Activated CD8-positive, alpha-beta T cell treated with anti-CD3 and anti-CD28 coated beads for 36 hours (primary cell): ENCODE measurements around the gene EDN3. TPM values are rescaled to one million over a fixed set of nuclear protein-coding genes. Genes with fewer than 3 reads are reported as not detected.

Experiments
- ATAC-seq: fragments of 200-7000 bp; cut with Tn5 transposase; one replicate; pipeline ENCODE4 v1.10.0; 2021; ENCODE audit warnings: mild to moderate bottlenecking, moderate library complexity
- CTCF ChIA-PET: fragments of 350-600 bp; sonication (Branson Sonifier 250); formaldehyde crosslinking; loops from one replicate; lab custom pipeline; 2021; ENCODE audit warnings: antibody characterized with exemption; lab: Charles Lee
- POLR2A ChIA-PET: fragments of 350-600 bp; sonication (Branson Sonifier 250); formaldehyde crosslinking; loops from one replicate; lab custom pipeline; 2021; ENCODE audit warnings: antibody characterized with exemption; lab: Charles Lee
- DNase-seq: peaks from one replicate; pipeline ENCODE4 v3.0.0-alpha.2; 2020
- H3K27ac Mint-ChIP-seq: one replicate; pipeline ENCODE4 v1.8.0; 2021; ENCODE audit warnings: mild to moderate bottlenecking, mixed read lengths
- H3K27me3 Mint-ChIP-seq: one replicate; pipeline ENCODE4 v1.8.0; 2021; ENCODE audit warnings: mixed read lengths
- H3K36me3 Mint-ChIP-seq: one replicate; pipeline ENCODE4 v1.8.0; 2021; ENCODE audit warnings: low read depth, mixed read lengths
- H3K4me1 Mint-ChIP-seq: one replicate; pipeline ENCODE4 v1.8.0; 2021; ENCODE audit warnings: low read depth, mixed read lengths
- H3K4me3 Mint-ChIP-seq: one replicate; pipeline ENCODE4 v1.8.0; 2021; ENCODE audit warnings: mild to moderate bottlenecking, moderate library complexity, mixed read lengths
- H3K9me3 Mint-ChIP-seq: one replicate; pipeline ENCODE4 v1.8.0; 2021; ENCODE audit warnings: mixed read lengths
- intact Hi-C: fragments of 100-400 bp; cut with micrococcal nuclease; formaldehyde crosslinking; loops from one replicate; pipeline ENCODE4 v1.10.0; 2022
- total RNA-seq, 2 experiments: library from RNA; stranded (reverse); gene quantifications; one replicate each; pipeline ENCODE4 v1.2.3, GENCODE V29; 2021
- TF ChIP-seq, protein P1 (sequence below): fragments of 200-600 bp; IDR thresholded peaks from one replicate; pipeline ENCODE4 v1.8.0; 2022; ENCODE audit warnings: antibody characterized with exemption, mild to moderate bottlenecking

Gene EDN3
- total RNA-seq, 2 experiments from 2014 or later, result 0.09 TPM; not detected in 1

DNA sequence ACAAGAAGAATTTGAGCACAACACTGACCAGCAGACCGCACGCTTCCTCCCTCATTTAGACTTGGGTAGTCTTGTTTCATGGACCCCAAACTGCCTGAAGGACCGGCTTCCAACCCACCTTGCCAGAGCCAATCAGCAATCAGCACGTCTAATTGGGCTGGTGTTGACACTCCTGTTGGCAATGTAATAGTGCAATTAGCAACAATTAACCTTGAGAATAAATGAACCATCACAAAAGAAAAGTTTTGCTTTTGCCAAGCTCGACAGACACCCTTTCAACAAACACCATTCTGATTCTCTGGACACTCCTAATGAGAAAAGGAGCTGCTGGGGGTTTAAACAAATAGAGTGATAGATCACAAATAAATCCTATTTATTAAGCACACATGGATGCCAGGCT, 61.0 kb downstream of the EDN3 start:
- Mint-ChIP-seq H3K27me3 (no peaks in the 10 kb centered on the region), H3K4me1 (no peaks in the 10 kb centered on the region), H3K36me3 (no peaks in the 10 kb centered on the region), H3K9me3 (no peaks in the 10 kb centered on the region), H3K4me3 (no peak overlapping the region), H3K27ac (no peak overlapping the region)
- DNase-seq (no peak), ATAC-seq (no peak)
- POLR2A ChIA-PET, result no interaction called here
- intact Hi-C loops, result no loop called here
- TF ChIP-seq, protein P1, sequence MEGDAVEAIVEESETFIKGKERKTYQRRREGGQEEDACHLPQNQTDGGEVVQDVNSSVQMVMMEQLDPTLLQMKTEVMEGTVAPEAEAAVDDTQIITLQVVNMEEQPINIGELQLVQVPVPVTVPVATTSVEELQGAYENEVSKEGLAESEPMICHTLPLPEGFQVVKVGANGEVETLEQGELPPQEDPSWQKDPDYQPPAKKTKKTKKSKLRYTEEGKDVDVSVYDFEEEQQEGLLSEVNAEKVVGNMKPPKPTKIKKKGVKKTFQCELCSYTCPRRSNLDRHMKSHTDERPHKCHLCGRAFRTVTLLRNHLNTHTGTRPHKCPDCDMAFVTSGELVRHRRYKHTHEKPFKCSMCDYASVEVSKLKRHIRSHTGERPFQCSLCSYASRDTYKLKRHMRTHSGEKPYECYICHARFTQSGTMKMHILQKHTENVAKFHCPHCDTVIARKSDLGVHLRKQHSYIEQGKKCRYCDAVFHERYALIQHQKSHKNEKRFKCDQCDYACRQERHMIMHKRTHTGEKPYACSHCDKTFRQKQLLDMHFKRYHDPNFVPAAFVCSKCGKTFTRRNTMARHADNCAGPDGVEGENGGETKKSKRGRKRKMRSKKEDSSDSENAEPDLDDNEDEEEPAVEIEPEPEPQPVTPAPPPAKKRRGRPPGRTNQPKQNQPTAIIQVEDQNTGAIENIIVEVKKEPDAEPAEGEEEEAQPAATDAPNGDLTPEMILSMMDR, result no peak
- CTCF ChIA-PET, result interaction anchor here (1.1 to 1.3 kb wide), 2 partner anchors 14 to 135 kb away, joined by 3 to 4 read pairs; no protein-coding TSS in a partner anchor

DNA sequence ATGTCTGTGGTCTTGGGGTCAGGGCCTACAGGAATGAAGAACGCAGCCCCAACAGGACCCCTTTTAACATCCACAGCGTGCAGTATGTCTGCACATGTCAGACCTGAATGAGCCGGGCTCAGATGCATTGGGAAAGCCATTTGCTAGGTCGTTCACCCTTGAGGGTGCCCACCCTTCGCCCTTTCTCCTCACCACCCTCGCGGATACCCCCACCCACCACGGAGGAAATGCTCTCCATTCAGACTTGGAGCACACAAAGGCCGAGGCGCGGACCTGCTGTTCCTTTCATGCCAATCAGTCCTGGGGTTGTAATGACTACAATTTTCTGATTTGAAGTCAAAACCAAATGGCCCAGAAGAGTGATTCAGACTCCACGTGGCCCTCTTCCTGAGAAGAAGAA, 62.7 kb downstream of the EDN3 start:
- DNase-seq, result no peak
- POLR2A ChIA-PET, result no interaction called here
- no peak overlapping the region for H3K4me3 Mint-ChIP-seq
- TF ChIP-seq, protein P1, result no peak
- no peaks in the 10 kb centered on the region for H3K9me3 Mint-ChIP-seq
- no peaks in the 10 kb centered on the region for H3K4me1 Mint-ChIP-seq
- H3K36me3 Mint-ChIP-seq, result no peaks in the 10 kb centered on the region
- intact Hi-C loops, result no loop called here
- no peaks in the 10 kb centered on the region for H3K27me3 Mint-ChIP-seq
- CTCF ChIA-PET, result no interaction called here
- ATAC-seq, result no peak
- H3K27ac Mint-ChIP-seq, result no peak overlapping the region

DNA sequence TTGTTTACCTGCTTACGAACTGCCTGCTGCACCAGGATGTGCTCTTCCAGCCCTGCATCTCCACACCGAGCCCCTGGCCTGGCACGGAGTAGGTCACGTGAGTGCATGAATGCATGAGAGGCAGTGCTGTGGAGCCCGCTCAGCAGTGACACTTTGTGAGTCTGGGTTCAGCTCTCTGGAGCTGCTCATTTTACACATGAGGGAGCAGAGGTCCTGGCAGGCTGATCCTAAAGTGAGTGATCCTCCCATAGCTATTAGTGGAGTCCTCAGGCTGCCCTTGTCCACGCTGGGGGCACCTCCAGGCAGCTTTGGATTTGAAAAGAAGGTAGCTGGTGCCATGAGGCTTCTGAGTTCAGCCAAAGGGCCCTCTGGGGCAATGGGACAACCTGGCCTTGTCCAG, 64.2 kb downstream of the EDN3 start:
- H3K4me3 Mint-ChIP-seq, result no peak overlapping the region
- TF ChIP-seq, protein P1, result no peak
- ChIA-PET CTCF (no interaction called here), POLR2A (no interaction called here)
- H3K36me3 Mint-ChIP-seq, result no peaks in the 10 kb centered on the region
- ATAC-seq (no peak), DNase-seq (no peak)
- no peaks in the 10 kb centered on the region for H3K27me3 Mint-ChIP-seq
- H3K9me3 Mint-ChIP-seq, result no peaks in the 10 kb centered on the region
- H3K27ac Mint-ChIP-seq, result no peak overlapping the region
- intact Hi-C loops, result no loop called here
- H3K4me1 Mint-ChIP-seq, result no peaks in the 10 kb centered on the region

DNA sequence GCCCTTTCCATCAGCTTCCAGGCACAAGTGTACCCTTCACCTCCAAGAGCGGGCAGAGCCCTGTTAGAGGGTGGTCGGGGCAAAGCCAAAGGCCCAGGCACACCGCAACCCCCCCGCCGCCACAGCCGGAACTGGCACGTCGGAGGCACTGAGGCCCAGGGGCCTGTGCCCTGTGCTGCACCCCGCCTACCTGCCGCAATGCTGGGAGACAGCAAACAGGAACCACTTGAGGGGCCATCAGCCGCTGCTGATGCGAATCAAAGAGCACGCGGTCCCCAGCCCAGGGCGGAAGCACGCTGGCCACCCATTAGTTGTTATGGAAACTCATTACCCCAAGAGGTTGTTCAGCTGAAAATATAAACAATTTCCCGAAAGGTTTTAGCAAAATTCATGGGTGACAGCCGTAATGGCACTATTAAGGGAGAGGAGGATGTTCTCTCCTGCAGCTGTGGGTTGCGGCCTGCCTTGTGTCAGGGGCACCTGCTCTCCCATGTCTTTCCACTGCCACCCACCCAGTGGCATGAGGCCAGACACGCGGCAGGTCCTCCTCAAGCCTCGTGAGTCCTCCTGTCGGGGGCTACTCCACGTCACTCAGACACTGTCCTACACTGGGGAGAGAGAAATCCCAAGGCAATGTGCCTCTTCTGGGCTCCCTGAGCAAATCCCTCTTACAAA, 65.3 kb downstream of the EDN3 start:
- TF ChIP-seq, protein P1, result no peak
- intact Hi-C loops, result no loop called here
- Mint-ChIP-seq H3K9me3 (no peaks in the 10 kb centered on the region), H3K4me3 (no peak overlapping the region), H3K27me3 (no peaks in the 10 kb centered on the region), H3K36me3 (no peaks in the 10 kb centered on the region), H3K4me1 (no peaks in the 10 kb centered on the region), H3K27ac (no peak overlapping the region)
- ATAC-seq (no peak), DNase-seq (no peak)
- POLR2A ChIA-PET, result no interaction called here
- CTCF ChIA-PET, result no interaction called here

DNA sequence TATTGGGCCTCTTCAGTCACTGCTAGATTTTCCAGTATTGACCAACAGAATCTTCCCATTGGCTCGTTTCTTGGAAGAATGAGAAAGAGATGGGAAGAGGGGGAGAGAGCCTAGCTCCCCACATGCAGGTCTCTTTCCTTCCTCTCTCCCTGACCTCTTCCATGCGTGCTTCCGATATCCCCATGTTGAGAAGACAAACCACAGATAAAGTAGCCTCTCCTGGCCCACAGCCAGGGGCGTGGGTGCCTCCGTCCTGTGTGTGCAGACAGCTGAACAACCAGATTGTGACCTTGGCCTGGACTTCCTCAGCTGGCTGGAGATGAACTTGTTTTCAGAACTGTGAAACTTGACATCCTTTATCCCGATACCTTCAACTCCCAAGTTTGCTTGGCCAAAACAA, 71.0 kb downstream of the EDN3 start:
- TF ChIP-seq, protein P1, result no peak
- ATAC-seq (no peak), DNase-seq (no peak)
- no peaks in the 10 kb centered on the region for H3K9me3 Mint-ChIP-seq
- H3K27me3 Mint-ChIP-seq, result peaks cover 4% of the 10 kb centered on the region
- CTCF ChIA-PET, result no interaction called here
- H3K27ac Mint-ChIP-seq, result no peak overlapping the region
- POLR2A ChIA-PET, result no interaction called here
- intact Hi-C loops, result no loop called here
- no peak overlapping the region for H3K4me3 Mint-ChIP-seq
- H3K4me1 Mint-ChIP-seq, result no peaks in the 10 kb centered on the region
- no peaks in the 10 kb centered on the region for H3K36me3 Mint-ChIP-seq
